ENCODE results near the gene SCN5A. TPM values are rescaled to one million over a fixed set of nuclear protein-coding genes. Genes with fewer than 3 reads are reported as not detected.

The SCN5A gene
- total RNA-seq, 1 experiment from 2014 or later = 11.5 TPM

- no peak overlapping the region for H3K27ac ChIP-seq (ENCODE audit: low read depth, low read length)
- no peak for TF ChIP-seq TCF7L2 (IDR thresholded peaks at IDR 0.05; ENCODE audit: borderline replicate concordance, extremely low read depth, insufficient read depth, insufficient read length)
- no peak for TF ChIP-seq EGR1 (IDR thresholded peaks at IDR 0.05; ENCODE audit: low read depth)
- no peak for TF ChIP-seq SIN3A (IDR thresholded peaks at IDR 0.05; ENCODE audit: low read depth)
- no peak for TF ChIP-seq ELF1 (IDR thresholded peaks at IDR 0.05; ENCODE audit: borderline replicate concordance, low read depth)
- TF ChIP-seq POLR2AphosphoS5 (IDR thresholded peaks at IDR 0.05; ENCODE audit: low read depth, low read length) = no peak
- TF ChIP-seq YY1 (IDR thresholded peaks at IDR 0.05; ENCODE audit: extremely low read depth, insufficient replicate concordance, low read depth, low read length) = no peak
- no peak for TF ChIP-seq EZH2 (IDR thresholded peaks at IDR 0.05)
- no peak for TF ChIP-seq SRF (IDR thresholded peaks at IDR 0.05; ENCODE audit: low read depth)
- no peak for TF ChIP-seq RAD21 (IDR thresholded peaks at IDR 0.05; ENCODE audit: low read depth)
- TF ChIP-seq, protein P1, sequence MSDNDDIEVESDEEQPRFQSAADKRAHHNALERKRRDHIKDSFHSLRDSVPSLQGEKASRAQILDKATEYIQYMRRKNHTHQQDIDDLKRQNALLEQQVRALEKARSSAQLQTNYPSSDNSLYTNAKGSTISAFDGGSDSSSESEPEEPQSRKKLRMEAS (IDR thresholded peaks at IDR 0.05) = no peak
- no peak for TF ChIP-seq ZFX (IDR thresholded peaks at IDR 0.05)
- TF ChIP-seq ZNF274 (IDR thresholded peaks at IDR 0.05; ENCODE audit: low read depth, low read length) = no peak
- TF ChIP-seq ATF3 (IDR thresholded peaks at IDR 0.05) = no peak
- no peak for TF ChIP-seq POLR2A (IDR thresholded peaks at IDR 0.05; ENCODE audit: borderline replicate concordance, extremely low read depth, insufficient read depth, insufficient read length)
- TF ChIP-seq CEBPB (IDR thresholded peaks at IDR 0.05; ENCODE audit: low read depth) = no peak
- no peak for TF ChIP-seq ZBTB33 (IDR thresholded peaks at IDR 0.05; ENCODE audit: extremely low read depth, insufficient replicate concordance, low read length)
- TF ChIP-seq JUND (IDR thresholded peaks at IDR 0.05) = no peak
- TF ChIP-seq SP1 (IDR thresholded peaks at IDR 0.05; ENCODE audit: low read depth) = no peak
- TF ChIP-seq, protein P2, sequence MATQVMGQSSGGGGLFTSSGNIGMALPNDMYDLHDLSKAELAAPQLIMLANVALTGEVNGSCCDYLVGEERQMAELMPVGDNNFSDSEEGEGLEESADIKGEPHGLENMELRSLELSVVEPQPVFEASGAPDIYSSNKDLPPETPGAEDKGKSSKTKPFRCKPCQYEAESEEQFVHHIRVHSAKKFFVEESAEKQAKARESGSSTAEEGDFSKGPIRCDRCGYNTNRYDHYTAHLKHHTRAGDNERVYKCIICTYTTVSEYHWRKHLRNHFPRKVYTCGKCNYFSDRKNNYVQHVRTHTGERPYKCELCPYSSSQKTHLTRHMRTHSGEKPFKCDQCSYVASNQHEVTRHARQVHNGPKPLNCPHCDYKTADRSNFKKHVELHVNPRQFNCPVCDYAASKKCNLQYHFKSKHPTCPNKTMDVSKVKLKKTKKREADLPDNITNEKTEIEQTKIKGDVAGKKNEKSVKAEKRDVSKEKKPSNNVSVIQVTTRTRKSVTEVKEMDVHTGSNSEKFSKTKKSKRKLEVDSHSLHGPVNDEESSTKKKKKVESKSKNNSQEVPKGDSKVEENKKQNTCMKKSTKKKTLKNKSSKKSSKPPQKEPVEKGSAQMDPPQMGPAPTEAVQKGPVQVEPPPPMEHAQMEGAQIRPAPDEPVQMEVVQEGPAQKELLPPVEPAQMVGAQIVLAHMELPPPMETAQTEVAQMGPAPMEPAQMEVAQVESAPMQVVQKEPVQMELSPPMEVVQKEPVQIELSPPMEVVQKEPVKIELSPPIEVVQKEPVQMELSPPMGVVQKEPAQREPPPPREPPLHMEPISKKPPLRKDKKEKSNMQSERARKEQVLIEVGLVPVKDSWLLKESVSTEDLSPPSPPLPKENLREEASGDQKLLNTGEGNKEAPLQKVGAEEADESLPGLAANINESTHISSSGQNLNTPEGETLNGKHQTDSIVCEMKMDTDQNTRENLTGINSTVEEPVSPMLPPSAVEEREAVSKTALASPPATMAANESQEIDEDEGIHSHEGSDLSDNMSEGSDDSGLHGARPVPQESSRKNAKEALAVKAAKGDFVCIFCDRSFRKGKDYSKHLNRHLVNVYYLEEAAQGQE (IDR thresholded peaks at IDR 0.05; ENCODE audit: low read depth) = no peak
- H3K79me2 ChIP-seq (ENCODE audit: insufficient read depth, low read length) = no peaks in the 10 kb centered on the region
- no peaks in the 10 kb centered on the region for H3K9me2 ChIP-seq (ENCODE audit: insufficient read depth)
- ATAC-seq (no peak), DNase-seq (ENCODE audit: low read depth, low spot score) (no peak)
- no TSS peak for BruUV-seq (replicated peaks)
- ChIA-PET CTCF (no interaction called here), RAD21 (ENCODE audit: low non-redundant PET in 1 of 2, low total read pairs in 2 of 2, uncharacterized antibody in 2 of 2, unreplicated experiment in 2 of 2) (no interaction called here), POLR2A (no interaction called here)
- no peaks in the 10 kb centered on the region for H4K20me1 ChIP-seq (ENCODE audit: insufficient read depth)
- no peaks in the 10 kb centered on the region for H3K27me3 ChIP-seq (ENCODE audit: insufficient read depth, low read length)
- no peaks in the 10 kb centered on the region for H3K36me3 ChIP-seq (ENCODE audit: control insufficient read depth in 1 of 2, insufficient read depth in 2 of 2, low read length in 2 of 2)
- no peak overlapping the region for H3K4me2 ChIP-seq (ENCODE audit: low read length)
- no peak overlapping the region for H3K4me3 ChIP-seq (replicated peaks in 1 of 2; ENCODE audit: low read depth in 1 of 2, low read length in 2 of 2)
- intact Hi-C loops (cut with micrococcal nuclease) = no loop called here
- H3K9me3 ChIP-seq (ENCODE audit: control insufficient read depth in 1 of 2, insufficient read depth in 1 of 2, low read depth in 1 of 2, low read length in 2 of 2) = no peaks in the 10 kb centered on the region
- H3K9ac ChIP-seq (ENCODE audit: low read length) = no peak overlapping the region
- H3K4me1 ChIP-seq (ENCODE audit: control insufficient read depth in 1 of 2, insufficient read depth in 2 of 2, low read length in 2 of 2) = no peaks in the 10 kb centered on the region
- no peak overlapping the region for H2AFZ ChIP-seq (ENCODE audit: low read depth, low read length, poor library complexity, severe bottlenecking)
Measured at GRCh38 chr3:38610436-38610835, 39.1 kb downstream of the SCN5A start.
